HG03354 (cell line): ENCODE results near the gene MTURN.

Experiments used
- ATAC-seq: cut with Tn5 transposase; IDR thresholded peaks from one replicate; pipeline ENCODE4 v1.9.1; 2021; ENCODE audit warnings: mild to moderate bottlenecking; ENCODE audit not compliant: unreplicated experiment, poor library complexity, severe bottlenecking

The MTURN gene

GRCh38 chr7:30159163-30159562, 24.4 kb downstream of the MTURN start:
- ATAC-seq = peak; percentile 31

GRCh38 chr7:30159698-30160143, 24.9 kb downstream of the MTURN start:
- ATAC-seq = peak; percentile 22

DNA sequence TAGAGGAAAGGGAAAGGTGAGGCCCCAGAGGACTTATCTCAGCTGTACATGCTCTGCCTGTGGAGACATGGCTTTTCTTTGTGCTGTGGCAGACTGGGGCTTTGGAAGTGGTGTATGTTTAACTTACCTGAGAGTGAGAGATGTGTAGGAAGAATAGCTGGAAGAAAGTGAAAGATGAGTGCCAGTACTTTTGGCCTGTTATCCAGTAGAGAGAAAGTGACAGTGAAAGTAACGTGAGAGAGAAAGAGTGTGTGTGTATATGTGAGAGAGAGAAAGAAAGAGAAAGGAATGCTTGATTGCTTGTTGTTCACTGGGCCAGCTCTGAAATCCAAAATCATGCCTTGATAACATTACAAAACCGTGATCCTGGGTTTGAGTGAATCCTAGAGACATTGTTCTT, 25.5 kb downstream of the MTURN start:
- ATAC-seq = no peak

DNA sequence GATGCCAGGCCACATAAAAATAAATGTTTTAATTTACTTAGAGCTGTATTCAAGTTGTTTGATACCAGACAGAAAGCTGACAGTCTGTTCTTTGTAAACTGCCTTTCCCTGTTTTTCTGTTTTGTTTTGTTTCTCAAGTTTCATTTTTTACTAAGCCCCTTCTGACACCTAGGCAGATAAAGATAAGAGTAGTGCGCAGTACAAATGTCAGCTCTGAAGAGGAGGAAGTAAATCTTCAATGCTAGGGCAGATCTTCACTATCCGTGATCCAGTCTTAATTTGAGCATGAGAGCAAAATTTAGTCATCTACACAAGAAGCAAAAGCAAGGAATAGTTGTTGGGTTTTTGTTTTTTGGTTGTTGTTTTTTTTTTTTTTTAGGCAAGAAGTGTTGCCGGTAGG, 27.3 kb downstream of the MTURN start:
- ATAC-seq = no peak

GRCh38 chr7:30162622-30163124, 27.9 kb downstream of the MTURN start:
- peak; percentile 48 for ATAC-seq

DNA sequence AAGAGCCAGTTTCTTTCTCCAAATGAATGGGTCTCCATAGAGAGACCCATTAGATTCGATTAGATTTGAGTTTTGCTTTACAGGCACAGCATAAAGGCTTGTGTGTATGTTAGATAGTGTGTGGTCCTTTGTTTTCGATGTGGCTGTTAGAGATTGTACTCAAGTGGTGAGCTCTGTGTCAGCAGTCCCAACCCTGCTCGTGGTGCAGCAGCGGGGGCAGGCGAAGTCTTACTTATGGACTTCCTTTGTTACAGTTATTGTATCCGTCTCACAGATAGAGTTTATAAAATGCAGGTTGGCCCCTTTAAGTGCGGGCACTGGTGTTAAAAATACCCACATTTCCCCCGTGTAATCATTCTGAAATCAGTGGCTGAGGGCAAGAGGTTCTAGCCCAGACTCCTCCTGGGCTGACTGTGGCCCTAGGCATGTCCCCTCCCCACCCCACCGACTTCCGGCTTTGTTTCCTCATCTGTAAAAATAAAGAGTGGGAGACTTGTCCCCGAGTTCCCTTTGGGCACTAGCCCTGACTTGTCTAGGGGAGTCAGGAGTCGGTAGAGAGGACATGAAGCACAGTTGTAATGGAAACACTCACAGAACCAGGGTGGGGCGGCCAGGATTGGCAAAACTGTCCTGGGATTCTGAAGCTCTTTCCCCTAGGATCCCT, 28.6 kb downstream of the MTURN start:
- ATAC-seq = peak; percentile 55

- peak; percentile 26 for ATAC-seq
These were observed 29.8 kb downstream of the MTURN start for GRCh38 chr7:30164567-30164966.

DNA sequence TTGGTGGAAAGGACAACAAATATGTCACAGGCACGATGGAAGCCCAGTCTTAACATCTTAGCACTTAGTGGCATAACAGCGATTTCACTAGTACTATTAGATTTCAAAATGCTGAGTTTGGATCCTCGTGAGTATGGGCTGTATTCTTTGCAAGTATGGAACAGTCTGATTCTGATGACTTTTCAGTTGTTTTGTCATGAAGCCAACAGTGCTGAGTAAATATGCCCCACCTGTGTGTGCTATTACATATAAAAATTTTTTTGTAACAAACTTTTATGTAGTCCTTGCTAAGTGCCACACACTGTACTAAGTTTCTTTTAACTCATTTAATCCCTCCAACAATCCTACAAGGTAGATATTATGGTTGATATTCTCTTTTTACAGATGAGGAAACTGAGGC, 30.8 kb downstream of the MTURN start:
- no peak for ATAC-seq

DNA sequence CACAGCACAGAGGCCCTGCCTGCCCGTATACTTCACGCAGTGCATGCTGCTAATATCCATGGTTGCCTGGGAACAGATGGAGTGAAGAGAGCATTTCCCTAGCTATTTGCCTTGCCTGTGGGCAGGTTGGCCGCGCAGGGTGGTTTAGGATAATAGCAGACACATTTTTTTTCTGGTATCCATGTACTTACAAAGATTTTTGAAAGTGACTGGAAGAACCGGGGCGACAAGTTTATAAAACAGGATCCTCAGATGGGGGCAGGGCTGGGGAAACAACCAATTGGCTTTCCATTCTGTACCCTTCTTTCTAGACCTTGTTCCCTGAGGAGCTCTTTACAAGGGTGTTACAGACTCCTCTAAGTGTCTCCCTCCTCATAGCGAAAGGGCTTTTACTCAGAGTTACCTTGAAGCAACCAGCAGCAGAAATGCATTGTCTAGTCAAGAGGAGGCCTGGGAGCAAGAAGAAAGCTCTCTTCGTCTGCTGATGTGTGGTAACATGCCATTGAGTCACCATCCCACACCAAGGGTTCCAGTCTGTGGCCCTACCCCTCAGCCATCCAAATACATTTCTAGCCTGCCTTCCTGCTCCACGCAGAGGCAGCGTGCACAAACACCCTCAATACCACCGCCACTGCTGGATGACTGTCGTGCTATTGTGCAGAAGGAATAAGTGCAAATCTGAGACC, 31.5 kb downstream of the MTURN start:
- ATAC-seq = no peak

DNA sequence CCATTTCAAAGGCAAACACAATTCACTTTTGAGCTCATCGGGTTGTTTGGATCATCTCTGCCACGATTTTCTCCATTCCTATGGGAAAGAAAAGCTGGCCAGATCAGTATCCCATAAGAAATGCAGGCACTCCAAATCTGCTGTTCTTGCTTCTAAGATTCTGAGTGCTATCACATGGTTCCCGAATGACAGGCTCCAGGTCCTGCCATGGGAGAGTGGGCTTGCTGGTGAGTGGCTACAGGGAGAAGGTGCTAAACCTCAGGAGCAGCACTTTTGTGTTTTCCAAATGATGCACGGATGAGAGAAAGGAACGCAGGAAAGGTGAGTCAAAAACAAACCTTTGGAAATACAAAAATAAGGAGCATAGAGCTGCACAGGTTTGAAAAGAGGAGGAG, 32.1 kb downstream of the MTURN start:
- ATAC-seq = no peak

DNA sequence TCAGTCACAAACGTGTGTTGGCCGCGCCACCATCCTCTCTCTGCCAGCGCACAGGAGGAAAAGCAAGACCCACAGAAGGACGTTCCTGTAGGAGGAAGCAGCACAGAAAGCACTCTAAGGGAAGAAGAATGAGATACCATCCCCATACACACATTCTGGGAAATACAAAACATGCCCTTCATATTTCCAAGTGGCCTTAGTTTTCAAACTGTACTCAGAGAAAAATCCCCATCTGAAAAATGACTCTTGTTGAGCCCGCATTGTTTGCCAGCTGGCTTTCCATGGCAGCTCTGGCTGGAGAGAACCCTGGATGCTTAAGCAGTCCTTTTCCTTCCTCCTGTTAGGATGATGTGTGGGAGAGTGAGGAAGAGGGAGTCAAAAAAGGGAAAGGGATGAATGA, 33.1 kb downstream of the MTURN start:
- no peak for ATAC-seq

GRCh38 chr7:30168835-30169573, 34.2 kb downstream of the MTURN start:
- no peak for ATAC-seq

GRCh38 chr7:30169579-30169978, 34.8 kb downstream of the MTURN start:
- ATAC-seq = no peak

GRCh38 chr7:30170476-30171205, 35.9 kb downstream of the MTURN start:
- no peak for ATAC-seq

GRCh38 chr7:30171766-30172447, 37.1 kb downstream of the MTURN start:
- no peak for ATAC-seq

GRCh38 chr7:30172451-30172850, 37.7 kb downstream of the MTURN start:
- ATAC-seq = no peak

- no peak for ATAC-seq
These were observed 38.5 kb downstream of the MTURN start for GRCh38 chr7:30173058-30173897.

DNA sequence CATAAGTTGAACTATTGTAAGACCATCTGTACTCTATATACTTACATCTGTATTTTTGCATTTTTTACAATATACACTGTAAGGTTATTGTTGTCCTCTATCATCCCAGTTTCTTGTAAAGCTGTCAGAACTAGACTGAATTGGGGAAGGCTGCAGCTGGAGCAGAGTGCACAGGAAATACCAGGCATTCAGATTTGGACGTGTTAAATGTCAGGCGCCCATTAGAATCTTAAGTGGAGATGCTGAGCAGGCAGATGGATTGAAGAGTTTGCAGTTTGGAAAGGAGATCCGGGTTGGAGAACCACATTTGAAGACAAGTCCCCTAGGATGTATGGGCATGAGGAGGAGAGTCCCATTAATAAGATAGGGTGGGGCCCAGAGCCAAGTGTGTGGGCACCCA, 40.4 kb downstream of the MTURN start:
- no peak for ATAC-seq
